Non-pigmented ciliary epithelial cell (primary cell): ENCODE results near the gene PCDHA7.
"Not testable (repeated sequence)": the region's sequence is repeated elsewhere in the genome, so short reads cannot be mapped to it uniquely, and the experiment has no call there.

ENCODE experiments used
- DNase-seq: peaks from one replicate; pipeline ENCODE4 v3.0.0-alpha.2; 2010; ENCODE audit warnings: low read depth

PCDHA7 gene

GRCh38 chr5:140822281-140822629, 11.8 kb upstream of the PCDHA7 start:
- DNase-seq, result no peak

GRCh38 chr5:140822969-140823368, 11.1 kb upstream of the PCDHA7 start:
- not testable (repeated sequence) for DNase-seq

GRCh38 chr5:140823475-140823874, 10.6 kb upstream of the PCDHA7 start:
- DNase-seq, result no peak

GRCh38 chr5:140827704-140828361, 6.2 kb upstream of the PCDHA7 start, which contains the start of gene PCDHA6:
Gene PCDHA6, plus strand, starts transcription at chr5:140827960. Its CDS starts 132 bp downstream, at chr5:140828092.
- no peak for DNase-seq

- DNase-seq, result no peak
Measured at GRCh38 chr5:140828362-140828737, 5.7 kb upstream of the PCDHA7 start.

GRCh38 chr5:140829511-140830501, 4.3 kb upstream of the PCDHA7 start:
- not testable (repeated sequence) for DNase-seq

- DNase-seq, result not testable (repeated sequence)
Measured at GRCh38 chr5:140834439-140835008, 455 bp downstream of the PCDHA7 start.

DNA sequence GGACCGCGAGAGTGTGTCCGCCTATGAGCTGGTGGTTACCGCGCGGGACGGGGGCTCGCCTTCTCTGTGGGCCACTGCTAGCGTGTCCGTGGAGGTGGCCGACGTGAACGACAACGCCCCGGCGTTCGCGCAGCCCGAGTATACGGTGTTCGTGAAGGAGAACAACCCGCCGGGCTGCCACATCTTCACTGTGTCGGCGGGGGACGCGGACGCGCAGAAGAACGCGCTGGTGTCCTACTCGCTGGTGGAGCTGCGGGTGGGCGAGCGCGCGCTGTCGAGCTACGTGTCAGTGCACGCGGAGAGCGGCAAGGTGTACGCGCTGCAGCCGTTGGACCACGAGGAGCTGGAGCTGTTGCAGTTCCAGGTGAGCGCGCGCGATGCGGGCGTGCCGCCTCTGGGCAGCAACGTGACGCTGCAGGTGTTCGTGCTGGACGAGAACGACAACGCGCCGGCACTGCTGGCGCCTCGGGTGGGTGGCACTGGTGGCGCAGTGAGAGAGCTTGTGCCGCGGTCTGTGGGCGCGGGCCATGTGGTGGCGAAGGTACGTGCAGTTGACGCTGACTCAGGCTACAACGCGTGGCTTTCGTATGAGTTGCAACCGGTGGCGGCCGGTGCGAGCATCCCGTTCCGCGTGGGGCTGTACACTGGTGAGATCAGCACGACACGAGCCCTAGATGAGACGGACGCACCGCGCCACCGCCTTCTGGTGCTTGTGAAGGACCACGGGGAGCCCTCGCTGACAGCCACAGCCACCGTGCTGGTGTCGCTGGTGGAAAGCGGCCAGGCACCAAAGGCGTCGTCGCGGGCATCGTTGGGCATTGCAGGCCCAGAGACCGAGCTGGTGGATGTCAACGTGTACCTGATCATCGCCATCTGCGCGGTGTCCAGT, 1.8 kb downstream of the PCDHA7 start:
- DNase-seq, result no peak

- DNase-seq, result no peak
Measured at GRCh38 chr5:140840978-140841962, 7.2 kb downstream of the PCDHA7 start, which contains the start of gene PCDHA8. Gene PCDHA8, plus strand, starts transcription at chr5:140841187. Its CDS starts 135 bp downstream, at chr5:140841322.

DNA sequence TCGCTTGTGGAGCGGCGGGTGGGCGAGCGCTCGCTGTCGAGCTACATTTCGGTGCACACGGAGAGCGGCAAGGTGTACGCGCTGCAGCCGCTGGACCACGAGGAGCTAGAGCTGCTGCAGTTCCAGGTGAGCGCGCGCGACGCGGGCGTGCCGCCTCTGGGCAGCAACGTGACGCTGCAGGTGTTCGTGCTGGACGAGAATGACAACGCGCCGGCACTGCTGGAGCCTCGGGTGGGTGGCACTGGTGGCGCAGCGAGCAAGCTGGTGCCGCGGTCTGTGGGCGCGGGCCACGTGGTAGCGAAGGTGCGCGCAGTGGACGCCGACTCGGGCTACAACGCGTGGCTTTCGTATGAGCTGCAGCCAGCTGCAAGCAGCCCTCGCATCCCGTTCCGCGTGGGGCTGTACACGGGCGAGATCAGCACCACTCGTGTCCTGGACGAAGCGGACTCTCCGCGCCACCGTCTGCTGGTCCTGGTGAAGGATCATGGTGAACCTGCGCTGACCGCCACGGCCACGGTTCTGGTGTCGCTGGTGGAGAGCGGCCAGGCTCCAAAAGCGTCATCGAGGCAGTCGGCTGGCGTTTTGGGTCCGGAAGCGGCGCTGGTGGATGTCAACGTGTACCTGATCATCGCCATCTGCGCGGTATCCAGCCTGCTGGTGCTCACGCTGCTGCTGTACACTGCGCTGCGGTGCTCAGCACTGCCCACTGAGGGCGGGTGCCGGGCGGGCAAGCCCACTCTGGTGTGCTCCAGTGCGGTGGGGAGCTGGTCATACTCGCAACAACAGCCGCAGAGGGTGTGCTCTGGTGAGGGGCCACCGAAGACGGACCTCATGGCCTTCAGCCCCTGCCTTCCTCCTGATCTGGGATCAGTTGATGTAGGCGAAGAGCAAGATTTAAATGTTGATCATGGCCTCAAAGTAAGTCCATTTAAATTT, 9.0 kb downstream of the PCDHA7 start:
- DNase-seq, result no peak

DNA sequence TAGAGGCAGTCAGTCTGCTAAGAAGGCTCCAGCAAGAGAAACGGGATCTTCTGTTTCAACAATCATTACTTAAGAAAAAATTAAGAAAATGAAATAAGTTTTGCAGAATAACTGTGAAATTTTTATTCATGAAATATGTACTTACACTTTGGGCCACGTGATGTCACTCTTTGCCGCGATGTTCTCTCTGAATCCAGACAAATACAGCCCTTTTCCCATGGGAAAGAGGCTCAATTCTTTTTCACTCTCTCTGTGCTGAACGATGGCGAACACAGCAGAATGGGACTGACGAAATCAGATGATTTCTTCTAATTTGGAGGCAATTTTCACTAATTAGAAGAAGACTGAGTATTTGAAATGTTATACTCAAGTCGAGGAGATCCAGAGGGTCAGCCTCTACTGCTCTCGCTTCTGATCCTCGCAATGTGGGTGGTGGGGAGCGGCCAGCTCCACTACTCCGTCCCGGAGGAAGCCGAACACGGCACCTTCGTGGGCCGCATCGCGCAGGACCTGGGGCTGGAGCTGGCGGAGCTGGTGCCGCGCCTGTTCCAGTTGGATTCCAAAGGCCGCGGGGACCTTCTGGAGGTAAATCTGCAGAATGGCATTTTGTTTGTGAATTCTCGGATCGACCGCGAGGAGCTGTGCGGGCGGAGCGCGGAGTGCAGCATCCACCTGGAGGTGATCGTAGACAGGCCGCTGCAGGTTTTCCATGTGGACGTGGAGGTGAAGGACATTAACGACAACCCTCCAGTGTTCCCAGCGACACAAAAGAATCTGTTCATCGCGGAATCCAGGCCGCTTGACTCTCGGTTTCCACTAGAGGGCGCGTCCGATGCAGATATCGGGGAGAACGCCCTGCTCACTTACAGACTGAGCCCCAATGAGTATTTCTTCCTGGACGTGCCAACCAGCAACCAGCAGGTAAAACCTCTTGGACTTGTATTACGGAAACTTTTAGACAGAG, 14.4 kb downstream of the PCDHA7 start, which contains the start of gene PCDHA9:
TSS of gene PCDHA9 (plus strand) at position 244 of the 964 bp plus-strand sequence. CDS start at position 358, 114 bp downstream.
- not testable (repeated sequence) for DNase-seq

DNA sequence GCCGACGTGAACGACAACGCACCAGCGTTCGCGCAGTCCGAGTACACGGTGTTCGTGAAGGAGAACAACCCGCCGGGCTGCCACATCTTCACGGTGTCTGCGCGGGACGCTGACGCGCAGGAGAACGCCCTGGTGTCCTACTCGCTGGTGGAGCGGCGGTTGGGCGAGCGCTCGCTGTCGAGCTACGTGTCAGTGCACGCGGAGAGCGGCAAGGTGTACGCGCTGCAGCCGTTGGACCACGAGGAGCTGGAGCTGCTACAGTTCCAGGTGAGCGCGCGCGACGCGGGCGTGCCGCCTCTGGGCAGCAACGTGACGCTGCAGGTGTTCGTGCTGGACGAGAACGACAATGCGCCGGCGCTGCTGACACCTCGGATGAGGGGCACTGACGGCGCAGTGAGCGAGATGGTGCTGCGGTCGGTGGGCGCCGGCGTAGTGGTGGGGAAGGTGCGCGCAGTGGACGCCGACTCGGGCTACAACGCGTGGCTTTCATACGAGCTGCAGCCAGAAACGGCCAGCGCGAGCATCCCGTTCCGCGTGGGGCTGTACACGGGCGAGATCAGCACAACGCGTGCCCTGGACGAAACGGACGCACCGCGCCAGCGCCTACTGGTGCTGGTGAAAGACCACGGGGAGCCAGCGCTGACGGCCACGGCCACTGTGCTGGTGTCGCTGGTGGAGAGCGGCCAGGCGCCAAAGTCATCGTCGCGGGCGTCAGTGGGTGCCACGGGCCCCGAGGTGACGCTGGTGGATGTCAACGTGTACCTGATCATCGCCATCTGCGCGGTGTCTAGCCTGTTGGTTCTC, 16.0 kb downstream of the PCDHA7 start:
- DNase-seq, result not testable (repeated sequence)

DNA sequence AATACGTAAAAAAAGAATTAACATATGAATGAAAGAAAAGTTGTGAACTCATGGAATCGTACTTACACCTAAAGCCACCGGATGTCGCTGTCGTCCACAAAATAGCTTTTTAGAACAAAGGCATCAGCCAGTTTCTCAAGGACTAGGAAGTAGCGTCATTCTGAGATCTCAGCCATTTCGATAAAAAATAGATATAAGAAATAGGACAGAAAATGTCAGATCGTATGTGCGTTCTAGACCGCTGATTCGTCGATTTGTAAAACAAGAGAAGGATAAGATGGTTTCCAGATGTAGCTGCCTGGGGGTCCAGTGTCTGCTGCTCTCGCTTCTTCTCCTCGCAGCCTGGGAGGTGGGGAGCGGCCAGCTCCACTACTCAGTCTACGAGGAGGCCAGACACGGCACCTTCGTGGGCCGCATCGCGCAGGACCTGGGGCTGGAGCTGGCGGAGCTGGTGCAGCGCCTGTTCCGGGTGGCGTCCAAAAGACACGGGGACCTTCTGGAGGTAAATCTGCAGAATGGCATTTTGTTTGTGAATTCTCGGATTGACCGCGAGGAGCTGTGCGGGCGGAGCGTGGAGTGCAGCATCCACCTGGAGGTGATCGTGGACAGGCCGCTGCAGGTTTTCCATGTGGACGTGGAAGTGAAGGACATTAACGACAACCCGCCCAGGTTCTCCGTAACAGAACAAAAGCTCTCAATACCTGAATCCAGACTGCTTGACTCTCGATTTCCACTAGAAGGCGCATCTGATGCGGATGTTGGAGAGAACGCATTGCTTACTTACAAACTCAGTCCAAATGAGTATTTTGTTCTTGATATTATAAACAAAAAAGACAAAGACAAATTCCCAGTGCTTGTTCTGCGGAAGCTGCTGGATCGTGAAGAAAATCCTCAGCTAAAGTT, 22.0 kb downstream of the PCDHA7 start, which contains the start of gene PCDHA10:
TSS of gene PCDHA10 (plus strand) at position 126 of the 903 bp plus-strand sequence. CDS start at position 278, 152 bp downstream.
- DNase-seq, result no peak

GRCh38 chr5:140857177-140857986, 23.3 kb downstream of the PCDHA7 start:
- DNase-seq, result no peak

GRCh38 chr5:140857987-140858240, 23.8 kb downstream of the PCDHA7 start:
- no peak for DNase-seq
